SK-N-SH (cell line): ENCODE measurements around the gene NPFFR1. TPM values are rescaled to one million over a fixed set of nuclear protein-coding genes. Genes with fewer than 3 reads are reported as not detected.

Experiments used
- CTCF ChIA-PET: fragments of 300-600, 350-600 bp; formaldehyde crosslinking; extraction: SDS; loops from one replicate; lab custom pipeline; 2021; lab: Yijun Ruan, JAX
- POLR2A ChIA-PET: fragments of 350-600 bp; sonication (Branson Sonifier 250); formaldehyde crosslinking; extraction: SDS; loops from one replicate; lab custom pipeline; 2020; ENCODE audit warnings: antibody characterized with exemption, inconsistent platforms; lab: Yijun Ruan, JAX
- DNase-seq: peaks from one replicate; pipeline ENCODE4 v3.0.0; 2012
- H2AFZ ChIP-seq: fragments of 200-600 bp; sonication (generic); 2 replicates; pipeline ENCODE4 v1.8.1; 2016; ENCODE audit warnings: antibody characterized with exemption, mild to moderate bottlenecking, low read depth
- H3F3A ChIP-seq: fragments of 200-600 bp; sonication (generic); replicated peaks from 2 replicates; pipeline ENCODE3; 2016; ENCODE audit warnings: antibody characterized with exemption, mild to moderate bottlenecking; ENCODE audit not compliant: insufficient read depth
- H3K27ac ChIP-seq, 2 experiments: fragments of 200-500 bp in 1 of 2; fragments of 200-600 bp in 1 of 2; sonication (Bioruptor generic) in 1 of 2; sonication (generic), shearing (Covaris generic) in 1 of 2; 2 replicates each; pipeline versions ENCODE4 v1.5.1 to v1.6.1; 2014 to 2016; ENCODE audit warnings: low read depth in 2 of 2, inconsistent platforms in 1 of 2, low read length in 1 of 2, mild to moderate bottlenecking in 1 of 2, mixed read lengths in 1 of 2
- H3K27me3 ChIP-seq: fragments of 200-600 bp; sonication (generic), shearing (Covaris generic); 2 replicates; pipeline ENCODE4 v1.6.1; 2016; ENCODE audit warnings: mixed run types; ENCODE audit not compliant: insufficient read depth
- H3K36me3 ChIP-seq, 2 experiments: fragments of 200-500 bp in 1 of 2; fragments of 200-600 bp in 1 of 2; sonication (Bioruptor generic) in 1 of 2; sonication (generic) in 1 of 2; replicated peaks in 1 of 2; 2 replicates each; pipeline versions ENCODE3 to v1.5.1; 2014 to 2016; ENCODE audit warnings: low read length in 1 of 2, mild to moderate bottlenecking in 1 of 2; ENCODE audit not compliant: insufficient read depth in 2 of 2, control insufficient read depth in 1 of 2
- H3K4me1 ChIP-seq, 2 experiments: fragments of 200-500 bp in 1 of 2; fragments of 200-600 bp in 1 of 2; sonication (Bioruptor generic) in 1 of 2; sonication (generic), shearing (Covaris generic) in 1 of 2; 2 replicates each; pipeline versions ENCODE4 v1.5.1 to v1.6.1; 2014 to 2016; ENCODE audit warnings: low read depth in 1 of 2, low read length in 1 of 2, mixed run types in 1 of 2; ENCODE audit not compliant: insufficient read depth in 2 of 2, control insufficient read depth in 1 of 2
- H3K4me2 ChIP-seq: fragments of 200-600 bp; sonication (generic), shearing (Covaris generic); 2 replicates; pipeline ENCODE4 v1.6.1; 2017; ENCODE audit warnings: mixed run types
- H3K4me3 ChIP-seq, 2 experiments: fragments of 200-500 bp in 1 of 2; fragments of 200-600 bp in 1 of 2; sonication (Bioruptor generic) in 1 of 2; sonication (generic), shearing (Covaris generic) in 1 of 2; 2 replicates each; pipeline versions ENCODE4 v1.5.1 to v1.8.1; 2014 to 2016; ENCODE audit warnings: low read depth in 2 of 2, inconsistent platforms in 1 of 2, low read length in 1 of 2, mild to moderate bottlenecking in 1 of 2, mixed read lengths in 1 of 2, moderate library complexity in 1 of 2
- H3K79me2 ChIP-seq: fragments of 200-600 bp; sonication (generic); 2 replicates; pipeline ENCODE4 v1.8.1; 2017; ENCODE audit warnings: mild to moderate bottlenecking; ENCODE audit not compliant: insufficient read depth
- H3K9ac ChIP-seq: fragments of 200-600 bp; sonication (generic); 2 replicates; pipeline ENCODE4 v1.6.1; 2017; ENCODE audit warnings: mixed run types
- H3K9me2 ChIP-seq: fragments of 200-600 bp; sonication (generic); 2 replicates; pipeline ENCODE4 v1.6.1; 2017; ENCODE audit warnings: mixed run types
- H3K9me3 ChIP-seq: fragments of 200-600 bp; sonication (generic); 2 replicates; pipeline ENCODE4 v1.6.1; 2017; ENCODE audit warnings: mixed run types, mild to moderate bottlenecking, moderate library complexity
- H4K20me1 ChIP-seq: fragments of 200-600 bp; sonication (generic); 2 replicates; pipeline ENCODE4 v1.6.1; 2017; ENCODE audit warnings: mild to moderate bottlenecking, mixed run types; ENCODE audit not compliant: insufficient read depth
- ELF1 ChIP-seq: IDR thresholded peaks from 2 replicates; pipeline ENCODE4 v1.4.0; 2012
- EZH2phosphoT487 ChIP-seq: fragments of 200-600 bp; sonication (generic); IDR thresholded peaks from 2 replicates; pipeline ENCODE4 v1.6.1; 2017; ENCODE audit warnings: low read depth, mixed run types, mild to moderate bottlenecking, antibody characterized with exemption, moderate library complexity, borderline replicate concordance
- FOSL2 ChIP-seq: IDR thresholded peaks from 2 replicates; pipeline ENCODE4 v1.4.0; 2012; ENCODE audit warnings: low read depth, mild to moderate bottlenecking, moderate library complexity, borderline replicate concordance
- FOXM1 ChIP-seq: IDR thresholded peaks from 2 replicates; pipeline ENCODE4 v1.4.0; 2012; ENCODE audit warnings: low read depth, mild to moderate bottlenecking
- GABPA ChIP-seq: IDR thresholded peaks from 2 replicates; pipeline ENCODE4 v1.4.0; 2012; ENCODE audit warnings: low read depth, mild to moderate bottlenecking
- GATA2 ChIP-seq: sonication (generic); formaldehyde crosslinking; IDR thresholded peaks from 2 replicates; pipeline ENCODE4 v1.5.0; 2020; ENCODE audit warnings: mild to moderate bottlenecking, missing genetic modification reagents
- JUND ChIP-seq: IDR thresholded peaks from 2 replicates; pipeline ENCODE4 v1.4.0; 2012
- MEF2A ChIP-seq: IDR thresholded peaks from 2 replicates; pipeline ENCODE4 v1.4.0; 2012; ENCODE audit warnings: low read depth, borderline replicate concordance
- NFIC ChIP-seq: IDR thresholded peaks from 2 replicates; pipeline ENCODE4 v1.4.0; 2012; ENCODE audit warnings: borderline replicate concordance
- POLR2AphosphoS5 ChIP-seq: IDR thresholded peaks from 2 replicates; pipeline ENCODE4 v1.6.1; 2012; ENCODE audit warnings: low read depth, low read length
- SIN3A ChIP-seq: IDR thresholded peaks from 2 replicates; pipeline ENCODE4 v1.6.1; 2012; ENCODE audit warnings: low read depth, mild to moderate bottlenecking, low read length, moderate library complexity, borderline replicate concordance
- TCF12 ChIP-seq: IDR thresholded peaks from 2 replicates; pipeline ENCODE4 v1.4.0; 2012
- YY1 ChIP-seq: IDR thresholded peaks from 2 replicates; pipeline ENCODE4 v1.4.0; 2012; ENCODE audit warnings: low read depth, mild to moderate bottlenecking
- WGBS: methylation state at CpG from one replicate; pipeline ENCODE4 v1.1.6; 2017; ENCODE audit warnings: low lambda C conversion rate; 5-methylcytosine and 5-hydroxymethylcytosine counted together
- polyA plus RNA-seq, 3 experiments: library from polyadenylated mRNA; depleted of rRNA; stranded (reverse); fragments of >200 nt; gene quantifications; 2 replicates each; pipeline ENCODE4 v1.2.3, GENCODE V29; 2012
- TF ChIP-seq, protein P1 (sequence below): IDR thresholded peaks from 2 replicates; pipeline ENCODE4 v1.6.1; 2012; ENCODE audit warnings: mild to moderate bottlenecking, low read depth, low read length, moderate library complexity
- TF ChIP-seq, protein P2 (sequence below): IDR thresholded peaks from 2 replicates; pipeline ENCODE4 v1.4.0; 2012; ENCODE audit warnings: low read depth, borderline replicate concordance

NPFFR1 gene
- polyA plus RNA-seq, 1 of the 3 experiments (the other 2 are of a cell fraction): not detected

DNA sequence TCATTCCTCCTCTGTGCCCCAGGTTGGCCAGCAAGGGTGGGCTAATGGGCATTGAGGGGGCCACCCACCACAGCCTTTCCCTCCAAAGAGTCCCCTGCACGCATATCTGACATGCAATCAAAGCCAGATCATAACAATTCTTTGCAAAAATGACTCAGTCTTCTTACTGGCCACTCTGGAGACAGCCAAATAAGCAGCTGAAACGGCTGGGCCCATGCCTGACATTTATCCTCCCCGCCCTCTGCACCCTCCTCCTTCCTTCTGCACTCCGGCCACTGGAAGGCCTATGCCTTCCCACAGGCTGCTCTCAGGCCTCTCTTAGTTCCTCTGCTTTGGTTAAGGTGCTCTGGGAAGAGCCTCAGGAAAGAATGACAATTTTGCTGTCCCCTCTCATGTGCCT is 29.2 kb upstream of the NPFFR1 start:
- Histone ChIP-seq H3K27ac (no peak overlapping the region), H3K79me2 (no peaks in the 10 kb centered on the region), H3K36me3 (no peaks in the 10 kb centered on the region), H3F3A (no peaks in the 10 kb centered on the region), H2AFZ (no peak overlapping the region), H3K4me3 (no peak overlapping the region), H3K27me3 (no peaks in the 10 kb centered on the region), H3K9ac (no peak overlapping the region), H3K9me3 (no peaks in the 10 kb centered on the region), H3K4me2 (no peak overlapping the region), H4K20me1 (no peaks in the 10 kb centered on the region), H3K4me1 (0 out of 4 replicates have a peak, but pooled peaks cover 0 to 5% of the 10 kb centered on the region in 2 experiments), H3K9me2 (no peaks in the 10 kb centered on the region)
- POLR2A ChIA-PET: no interaction called here
- WGBS: 66% methylated on average over 4 of the region's 4 CpGs
- CTCF ChIA-PET: interaction anchor here (1.3 kb wide), 1 partner anchor 40 kb away, joined by 4 read pairs; no protein-coding TSS in a partner anchor
- TF ChIP-seq EZH2phosphoT487 (no peak), JUND (no peak), GATA2 (no peak), TCF12 (no peak), NFIC (no peak)
- TF ChIP-seq, protein P1, sequence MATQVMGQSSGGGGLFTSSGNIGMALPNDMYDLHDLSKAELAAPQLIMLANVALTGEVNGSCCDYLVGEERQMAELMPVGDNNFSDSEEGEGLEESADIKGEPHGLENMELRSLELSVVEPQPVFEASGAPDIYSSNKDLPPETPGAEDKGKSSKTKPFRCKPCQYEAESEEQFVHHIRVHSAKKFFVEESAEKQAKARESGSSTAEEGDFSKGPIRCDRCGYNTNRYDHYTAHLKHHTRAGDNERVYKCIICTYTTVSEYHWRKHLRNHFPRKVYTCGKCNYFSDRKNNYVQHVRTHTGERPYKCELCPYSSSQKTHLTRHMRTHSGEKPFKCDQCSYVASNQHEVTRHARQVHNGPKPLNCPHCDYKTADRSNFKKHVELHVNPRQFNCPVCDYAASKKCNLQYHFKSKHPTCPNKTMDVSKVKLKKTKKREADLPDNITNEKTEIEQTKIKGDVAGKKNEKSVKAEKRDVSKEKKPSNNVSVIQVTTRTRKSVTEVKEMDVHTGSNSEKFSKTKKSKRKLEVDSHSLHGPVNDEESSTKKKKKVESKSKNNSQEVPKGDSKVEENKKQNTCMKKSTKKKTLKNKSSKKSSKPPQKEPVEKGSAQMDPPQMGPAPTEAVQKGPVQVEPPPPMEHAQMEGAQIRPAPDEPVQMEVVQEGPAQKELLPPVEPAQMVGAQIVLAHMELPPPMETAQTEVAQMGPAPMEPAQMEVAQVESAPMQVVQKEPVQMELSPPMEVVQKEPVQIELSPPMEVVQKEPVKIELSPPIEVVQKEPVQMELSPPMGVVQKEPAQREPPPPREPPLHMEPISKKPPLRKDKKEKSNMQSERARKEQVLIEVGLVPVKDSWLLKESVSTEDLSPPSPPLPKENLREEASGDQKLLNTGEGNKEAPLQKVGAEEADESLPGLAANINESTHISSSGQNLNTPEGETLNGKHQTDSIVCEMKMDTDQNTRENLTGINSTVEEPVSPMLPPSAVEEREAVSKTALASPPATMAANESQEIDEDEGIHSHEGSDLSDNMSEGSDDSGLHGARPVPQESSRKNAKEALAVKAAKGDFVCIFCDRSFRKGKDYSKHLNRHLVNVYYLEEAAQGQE: no peak
- no peak for DNase-seq

DNA sequence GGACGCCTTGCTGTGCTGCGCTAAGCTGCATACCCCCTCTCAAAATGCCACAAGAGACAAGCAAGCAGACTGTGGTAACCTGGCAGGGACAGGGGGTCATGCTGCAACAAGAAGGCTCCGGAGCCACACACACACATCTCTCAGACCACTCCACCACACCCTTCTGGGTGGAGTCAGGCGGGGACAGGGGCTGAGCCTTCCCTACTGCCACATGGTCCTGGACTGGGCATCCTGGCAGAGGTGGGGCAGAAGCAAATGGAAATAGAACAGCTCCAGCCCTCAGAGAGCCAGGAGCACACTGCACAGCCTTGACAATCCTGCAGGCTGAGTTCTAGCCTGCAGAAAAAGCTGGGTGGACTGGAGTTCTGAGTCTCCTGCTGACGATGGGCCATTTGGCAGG is 28.4 kb upstream of the NPFFR1 start:
- H3F3A ChIP-seq: no peaks in the 10 kb centered on the region
- 100% methylated on average over 2 of the region's 5 CpGs for WGBS
- CTCF ChIA-PET: interaction anchor here (1.3 kb wide), 1 partner anchor 39 kb away, joined by 4 read pairs; no protein-coding TSS in a partner anchor
- H4K20me1 ChIP-seq: no peaks in the 10 kb centered on the region
- POLR2A ChIA-PET: no interaction called here
- H3K4me1 ChIP-seq: 0 out of 4 replicates have a peak, but pooled peaks cover 0 to 5% of the 10 kb centered on the region in 2 experiments
- no peaks in the 10 kb centered on the region for H3K36me3 ChIP-seq
- H2AFZ ChIP-seq: no peak overlapping the region
- H3K4me3 ChIP-seq: no peak overlapping the region
- no peak overlapping the region for H3K9ac ChIP-seq
- no peak for TF ChIP-seq SIN3A
- no peak for TF ChIP-seq GABPA
- TF ChIP-seq MEF2A: no peak
- no peak for TF ChIP-seq FOXM1
- no peak for TF ChIP-seq JUND
- TF ChIP-seq YY1: no peak
- TF ChIP-seq FOSL2: no peak
- TF ChIP-seq POLR2AphosphoS5: no peak
- TF ChIP-seq, protein P2, sequence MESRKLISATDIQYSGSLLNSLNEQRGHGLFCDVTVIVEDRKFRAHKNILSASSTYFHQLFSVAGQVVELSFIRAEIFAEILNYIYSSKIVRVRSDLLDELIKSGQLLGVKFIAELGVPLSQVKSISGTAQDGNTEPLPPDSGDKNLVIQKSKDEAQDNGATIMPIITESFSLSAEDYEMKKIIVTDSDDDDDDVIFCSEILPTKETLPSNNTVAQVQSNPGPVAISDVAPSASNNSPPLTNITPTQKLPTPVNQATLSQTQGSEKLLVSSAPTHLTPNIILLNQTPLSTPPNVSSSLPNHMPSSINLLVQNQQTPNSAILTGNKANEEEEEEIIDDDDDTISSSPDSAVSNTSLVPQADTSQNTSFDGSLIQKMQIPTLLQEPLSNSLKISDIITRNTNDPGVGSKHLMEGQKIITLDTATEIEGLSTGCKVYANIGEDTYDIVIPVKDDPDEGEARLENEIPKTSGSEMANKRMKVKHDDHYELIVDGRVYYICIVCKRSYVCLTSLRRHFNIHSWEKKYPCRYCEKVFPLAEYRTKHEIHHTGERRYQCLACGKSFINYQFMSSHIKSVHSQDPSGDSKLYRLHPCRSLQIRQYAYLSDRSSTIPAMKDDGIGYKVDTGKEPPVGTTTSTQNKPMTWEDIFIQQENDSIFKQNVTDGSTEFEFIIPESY: no peak
- no peak for TF ChIP-seq ELF1
- H3K79me2 ChIP-seq: no peaks in the 10 kb centered on the region
- no peak for DNase-seq
- H3K27me3 ChIP-seq: no peaks in the 10 kb centered on the region
- no peaks in the 10 kb centered on the region for H3K9me3 ChIP-seq
- no peak overlapping the region for H3K27ac ChIP-seq
- H3K4me2 ChIP-seq: no peak overlapping the region
- no peaks in the 10 kb centered on the region for H3K9me2 ChIP-seq
